ENCODE data around the gene C15orf39. TPM values are rescaled to one million over a fixed set of nuclear protein-coding genes. Genes with fewer than 3 reads are reported as not detected.
A peak's percentile ranks its signal among the peaks of the same experiment; 100 is the strongest.

C15orf39 gene
- total and polyA plus RNA-seq, 9 of the 15 experiments (the other 6 are each of a cell fraction or from before 2014, with no cell fraction given) = 0.31 to 29.8 (median 4.4) TPM

DNA sequence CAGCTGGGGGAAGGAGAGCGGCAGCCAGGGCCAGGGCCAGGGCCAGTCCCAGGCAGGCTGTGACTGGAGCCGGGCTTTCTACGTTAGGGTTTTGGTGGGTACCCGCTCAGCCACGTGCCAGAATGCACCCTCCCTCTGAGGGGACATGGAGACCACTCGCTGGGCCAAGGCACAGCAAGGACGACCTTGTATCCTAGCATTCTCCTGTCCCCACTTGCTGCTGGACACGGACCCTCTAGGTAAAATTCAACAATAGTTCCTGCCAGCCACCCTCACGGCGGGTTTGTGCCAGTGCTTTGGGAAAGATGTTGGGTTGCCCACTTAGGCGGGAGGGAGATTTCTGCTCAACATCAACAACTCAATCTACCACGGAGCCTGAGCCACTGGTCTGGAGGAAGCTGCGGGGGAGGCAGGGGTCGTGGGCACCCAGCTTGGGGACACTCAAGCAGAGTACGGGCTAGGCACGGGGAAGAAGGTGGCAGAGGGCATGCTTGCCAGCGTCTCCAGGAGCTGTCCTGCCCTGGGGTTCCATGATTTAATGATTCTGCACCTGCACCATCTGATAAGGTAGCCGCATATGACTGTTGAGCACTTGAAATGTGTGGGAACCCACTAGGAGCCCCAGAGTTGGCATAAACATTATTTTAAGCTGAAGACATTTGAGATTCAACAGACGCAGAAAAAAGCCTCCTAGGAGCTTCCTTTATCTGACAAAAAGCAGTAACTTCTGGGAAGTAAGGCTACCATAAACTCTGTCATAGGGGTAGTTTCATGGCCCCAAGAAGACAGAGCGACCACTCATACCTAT, 22.5 kb upstream of the C15orf39 start (continued):
- TF ChIP-seq, protein P1, sequence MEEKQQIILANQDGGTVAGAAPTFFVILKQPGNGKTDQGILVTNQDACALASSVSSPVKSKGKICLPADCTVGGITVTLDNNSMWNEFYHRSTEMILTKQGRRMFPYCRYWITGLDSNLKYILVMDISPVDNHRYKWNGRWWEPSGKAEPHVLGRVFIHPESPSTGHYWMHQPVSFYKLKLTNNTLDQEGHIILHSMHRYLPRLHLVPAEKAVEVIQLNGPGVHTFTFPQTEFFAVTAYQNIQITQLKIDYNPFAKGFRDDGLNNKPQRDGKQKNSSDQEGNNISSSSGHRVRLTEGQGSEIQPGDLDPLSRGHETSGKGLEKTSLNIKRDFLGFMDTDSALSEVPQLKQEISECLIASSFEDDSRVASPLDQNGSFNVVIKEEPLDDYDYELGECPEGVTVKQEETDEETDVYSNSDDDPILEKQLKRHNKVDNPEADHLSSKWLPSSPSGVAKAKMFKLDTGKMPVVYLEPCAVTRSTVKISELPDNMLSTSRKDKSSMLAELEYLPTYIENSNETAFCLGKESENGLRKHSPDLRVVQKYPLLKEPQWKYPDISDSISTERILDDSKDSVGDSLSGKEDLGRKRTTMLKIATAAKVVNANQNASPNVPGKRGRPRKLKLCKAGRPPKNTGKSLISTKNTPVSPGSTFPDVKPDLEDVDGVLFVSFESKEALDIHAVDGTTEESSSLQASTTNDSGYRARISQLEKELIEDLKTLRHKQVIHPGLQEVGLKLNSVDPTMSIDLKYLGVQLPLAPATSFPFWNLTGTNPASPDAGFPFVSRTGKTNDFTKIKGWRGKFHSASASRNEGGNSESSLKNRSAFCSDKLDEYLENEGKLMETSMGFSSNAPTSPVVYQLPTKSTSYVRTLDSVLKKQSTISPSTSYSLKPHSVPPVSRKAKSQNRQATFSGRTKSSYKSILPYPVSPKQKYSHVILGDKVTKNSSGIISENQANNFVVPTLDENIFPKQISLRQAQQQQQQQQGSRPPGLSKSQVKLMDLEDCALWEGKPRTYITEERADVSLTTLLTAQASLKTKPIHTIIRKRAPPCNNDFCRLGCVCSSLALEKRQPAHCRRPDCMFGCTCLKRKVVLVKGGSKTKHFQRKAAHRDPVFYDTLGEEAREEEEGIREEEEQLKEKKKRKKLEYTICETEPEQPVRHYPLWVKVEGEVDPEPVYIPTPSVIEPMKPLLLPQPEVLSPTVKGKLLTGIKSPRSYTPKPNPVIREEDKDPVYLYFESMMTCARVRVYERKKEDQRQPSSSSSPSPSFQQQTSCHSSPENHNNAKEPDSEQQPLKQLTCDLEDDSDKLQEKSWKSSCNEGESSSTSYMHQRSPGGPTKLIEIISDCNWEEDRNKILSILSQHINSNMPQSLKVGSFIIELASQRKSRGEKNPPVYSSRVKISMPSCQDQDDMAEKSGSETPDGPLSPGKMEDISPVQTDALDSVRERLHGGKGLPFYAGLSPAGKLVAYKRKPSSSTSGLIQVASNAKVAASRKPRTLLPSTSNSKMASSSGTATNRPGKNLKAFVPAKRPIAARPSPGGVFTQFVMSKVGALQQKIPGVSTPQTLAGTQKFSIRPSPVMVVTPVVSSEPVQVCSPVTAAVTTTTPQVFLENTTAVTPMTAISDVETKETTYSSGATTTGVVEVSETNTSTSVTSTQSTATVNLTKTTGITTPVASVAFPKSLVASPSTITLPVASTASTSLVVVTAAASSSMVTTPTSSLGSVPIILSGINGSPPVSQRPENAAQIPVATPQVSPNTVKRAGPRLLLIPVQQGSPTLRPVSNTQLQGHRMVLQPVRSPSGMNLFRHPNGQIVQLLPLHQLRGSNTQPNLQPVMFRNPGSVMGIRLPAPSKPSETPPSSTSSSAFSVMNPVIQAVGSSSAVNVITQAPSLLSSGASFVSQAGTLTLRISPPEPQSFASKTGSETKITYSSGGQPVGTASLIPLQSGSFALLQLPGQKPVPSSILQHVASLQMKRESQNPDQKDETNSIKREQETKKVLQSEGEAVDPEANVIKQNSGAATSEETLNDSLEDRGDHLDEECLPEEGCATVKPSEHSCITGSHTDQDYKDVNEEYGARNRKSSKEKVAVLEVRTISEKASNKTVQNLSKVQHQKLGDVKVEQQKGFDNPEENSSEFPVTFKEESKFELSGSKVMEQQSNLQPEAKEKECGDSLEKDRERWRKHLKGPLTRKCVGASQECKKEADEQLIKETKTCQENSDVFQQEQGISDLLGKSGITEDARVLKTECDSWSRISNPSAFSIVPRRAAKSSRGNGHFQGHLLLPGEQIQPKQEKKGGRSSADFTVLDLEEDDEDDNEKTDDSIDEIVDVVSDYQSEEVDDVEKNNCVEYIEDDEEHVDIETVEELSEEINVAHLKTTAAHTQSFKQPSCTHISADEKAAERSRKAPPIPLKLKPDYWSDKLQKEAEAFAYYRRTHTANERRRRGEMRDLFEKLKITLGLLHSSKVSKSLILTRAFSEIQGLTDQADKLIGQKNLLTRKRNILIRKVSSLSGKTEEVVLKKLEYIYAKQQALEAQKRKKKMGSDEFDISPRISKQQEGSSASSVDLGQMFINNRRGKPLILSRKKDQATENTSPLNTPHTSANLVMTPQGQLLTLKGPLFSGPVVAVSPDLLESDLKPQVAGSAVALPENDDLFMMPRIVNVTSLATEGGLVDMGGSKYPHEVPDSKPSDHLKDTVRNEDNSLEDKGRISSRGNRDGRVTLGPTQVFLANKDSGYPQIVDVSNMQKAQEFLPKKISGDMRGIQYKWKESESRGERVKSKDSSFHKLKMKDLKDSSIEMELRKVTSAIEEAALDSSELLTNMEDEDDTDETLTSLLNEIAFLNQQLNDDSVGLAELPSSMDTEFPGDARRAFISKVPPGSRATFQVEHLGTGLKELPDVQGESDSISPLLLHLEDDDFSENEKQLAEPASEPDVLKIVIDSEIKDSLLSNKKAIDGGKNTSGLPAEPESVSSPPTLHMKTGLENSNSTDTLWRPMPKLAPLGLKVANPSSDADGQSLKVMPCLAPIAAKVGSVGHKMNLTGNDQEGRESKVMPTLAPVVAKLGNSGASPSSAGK (IDR thresholded peaks at IDR 0.05) = no peak; the same call in 1 of the 2 replicates
- TF ChIP-seq, protein P2, sequence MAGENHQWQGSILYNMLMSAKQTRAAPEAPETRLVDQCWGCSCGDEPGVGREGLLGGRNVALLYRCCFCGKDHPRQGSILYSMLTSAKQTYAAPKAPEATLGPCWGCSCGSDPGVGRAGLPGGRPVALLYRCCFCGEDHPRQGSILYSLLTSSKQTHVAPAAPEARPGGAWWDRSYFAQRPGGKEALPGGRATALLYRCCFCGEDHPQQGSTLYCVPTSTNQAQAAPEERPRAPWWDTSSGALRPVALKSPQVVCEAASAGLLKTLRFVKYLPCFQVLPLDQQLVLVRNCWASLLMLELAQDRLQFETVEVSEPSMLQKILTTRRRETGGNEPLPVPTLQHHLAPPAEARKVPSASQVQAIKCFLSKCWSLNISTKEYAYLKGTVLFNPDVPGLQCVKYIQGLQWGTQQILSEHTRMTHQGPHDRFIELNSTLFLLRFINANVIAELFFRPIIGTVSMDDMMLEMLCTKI (IDR thresholded peaks at IDR 0.05; ENCODE audit: partially characterized antibody) = no peak
- peak; percentile 26 for TF ChIP-seq HMGN3 (IDR thresholded peaks at IDR 0.05; ENCODE audit: borderline replicate concordance, extremely low read depth, insufficient read length, low read depth, low read length)
- TF ChIP-seq, protein P3, sequence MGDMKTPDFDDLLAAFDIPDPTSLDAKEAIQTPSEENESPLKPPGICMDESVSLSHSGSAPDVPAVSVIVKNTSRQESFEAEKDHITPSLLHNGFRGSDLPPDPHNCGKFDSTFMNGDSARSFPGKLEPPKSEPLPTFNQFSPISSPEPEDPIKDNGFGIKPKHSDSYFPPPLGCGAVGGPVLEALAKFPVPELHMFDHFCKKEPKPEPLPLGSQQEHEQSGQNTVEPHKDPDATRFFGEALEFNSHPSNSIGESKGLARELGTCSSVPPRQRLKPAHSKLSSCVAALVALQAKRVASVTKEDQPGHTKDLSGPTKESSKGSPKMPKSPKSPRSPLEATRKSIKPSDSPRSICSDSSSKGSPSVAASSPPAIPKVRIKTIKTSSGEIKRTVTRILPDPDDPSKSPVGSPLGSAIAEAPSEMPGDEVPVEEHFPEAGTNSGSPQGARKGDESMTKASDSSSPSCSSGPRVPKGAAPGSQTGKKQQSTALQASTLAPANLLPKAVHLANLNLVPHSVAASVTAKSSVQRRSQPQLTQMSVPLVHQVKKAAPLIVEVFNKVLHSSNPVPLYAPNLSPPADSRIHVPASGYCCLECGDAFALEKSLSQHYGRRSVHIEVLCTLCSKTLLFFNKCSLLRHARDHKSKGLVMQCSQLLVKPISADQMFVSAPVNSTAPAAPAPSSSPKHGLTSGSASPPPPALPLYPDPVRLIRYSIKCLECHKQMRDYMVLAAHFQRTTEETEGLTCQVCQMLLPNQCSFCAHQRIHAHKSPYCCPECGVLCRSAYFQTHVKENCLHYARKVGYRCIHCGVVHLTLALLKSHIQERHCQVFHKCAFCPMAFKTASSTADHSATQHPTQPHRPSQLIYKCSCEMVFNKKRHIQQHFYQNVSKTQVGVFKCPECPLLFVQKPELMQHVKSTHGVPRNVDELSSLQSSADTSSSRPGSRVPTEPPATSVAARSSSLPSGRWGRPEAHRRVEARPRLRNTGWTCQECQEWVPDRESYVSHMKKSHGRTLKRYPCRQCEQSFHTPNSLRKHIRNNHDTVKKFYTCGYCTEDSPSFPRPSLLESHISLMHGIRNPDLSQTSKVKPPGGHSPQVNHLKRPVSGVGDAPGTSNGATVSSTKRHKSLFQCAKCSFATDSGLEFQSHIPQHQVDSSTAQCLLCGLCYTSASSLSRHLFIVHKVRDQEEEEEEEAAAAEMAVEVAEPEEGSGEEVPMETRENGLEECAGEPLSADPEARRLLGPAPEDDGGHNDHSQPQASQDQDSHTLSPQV (IDR thresholded peaks at IDR 0.05) = peak; percentile 5; the same call in 1 of the 2 replicates
- 0 out of 2 replicates have a peak, but pooled peaks have one; percentile 28 for TF ChIP-seq ZNF589 (CRISPR knock-in tag; IDR thresholded peaks at IDR 0.05; ENCODE audit: low read depth)
- TF ChIP-seq, protein P4, sequence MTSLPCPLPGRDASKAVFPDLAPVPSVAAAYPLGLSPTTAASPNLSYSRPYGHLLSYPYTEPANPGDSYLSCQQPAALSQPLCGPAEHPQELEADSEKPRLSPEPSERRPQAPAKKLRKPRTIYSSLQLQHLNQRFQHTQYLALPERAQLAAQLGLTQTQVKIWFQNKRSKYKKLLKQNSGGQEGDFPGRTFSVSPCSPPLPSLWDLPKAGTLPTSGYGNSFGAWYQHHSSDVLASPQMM (CRISPR knock-in tag; IDR thresholded peaks at IDR 0.05) = no peak
- TF ChIP-seq PCBP2 (IDR thresholded peaks at IDR 0.05; ENCODE audit: low read depth, low read length, poor library complexity, severe bottlenecking) = no peak
